GM21367 (cell line): ENCODE measurements around the gene LYPD4.

ENCODE experiments used
- ATAC-seq: cut with Tn5 transposase; IDR thresholded peaks from one replicate; pipeline ENCODE4 v1.9.1; 2021; ENCODE audit not compliant: unreplicated experiment

The LYPD4 gene

GRCh38 chr19:41853344-41853743 lies 8.9 kb upstream of the LYPD4 start:
- no peak for ATAC-seq

GRCh38 chr19:41851456-41851855 lies 7.0 kb upstream of the LYPD4 start:
- ATAC-seq = no peak

GRCh38 chr19:41850381-41850780 lies 5.9 kb upstream of the LYPD4 start:
- ATAC-seq = no peak

- no peak for ATAC-seq
Measured at GRCh38 chr19:41849067-41849466, 4.6 kb upstream of the LYPD4 start.

- no peak for ATAC-seq
Measured at GRCh38 chr19:41848666-41849065, 4.2 kb upstream of the LYPD4 start.

GRCh38 chr19:41847351-41848105 lies 3.0 kb upstream of the LYPD4 start:
- ATAC-seq = no peak

- no peak for ATAC-seq
Measured at GRCh38 chr19:41845051-41845590, 638 bp upstream of the LYPD4 start.

- no peak for ATAC-seq
Measured at GRCh38 chr19:41845001-41845050, 343 bp upstream of the LYPD4 start, which contains the start of gene DMRTC2. Gene DMRTC2 (plus strand): TSS chr19:41845042. CDS start chr19:41847429, 2,387 bp downstream.

GRCh38 chr19:41843371-41843770 lies 1.1 kb downstream of the LYPD4 start:
- ATAC-seq = no peak

GRCh38 chr19:41839211-41839610 lies 5.3 kb downstream of the LYPD4 start:
- ATAC-seq = no peak

GRCh38 chr19:41837981-41838708 lies 6.3 kb downstream of the LYPD4 start:
- ATAC-seq = no peak

GRCh38 chr19:41821003-41821735 lies 23.3 kb downstream of the LYPD4 start:
- no peak for ATAC-seq

GRCh38 chr19:41816761-41817160 lies 27.7 kb downstream of the LYPD4 start:
- no peak for ATAC-seq

GRCh38 chr19:41815301-41815700 lies 29.2 kb downstream of the LYPD4 start:
- ATAC-seq = no peak

- no peak for ATAC-seq
Measured at GRCh38 chr19:41813911-41814310, 30.6 kb downstream of the LYPD4 start.

- no peak for ATAC-seq
Measured at GRCh38 chr19:41811981-41812380, 32.5 kb downstream of the LYPD4 start.

- no peak for ATAC-seq
Measured at GRCh38 chr19:41811036-41811435, 33.4 kb downstream of the LYPD4 start.

- no peak for ATAC-seq
Measured at GRCh38 chr19:41810301-41810700, 34.2 kb downstream of the LYPD4 start.

GRCh38 chr19:41808663-41809566 lies 35.6 kb downstream of the LYPD4 start:
- ATAC-seq = no peak

GRCh38 chr19:41807176-41807575 lies 37.3 kb downstream of the LYPD4 start:
- no peak for ATAC-seq

GRCh38 chr19:41804336-41804735 lies 40.1 kb downstream of the LYPD4 start:
- ATAC-seq = no peak
